A673 (cell line): Measurements from ENCODE around the gene SHISAL2B. TPM values are rescaled to one million over a fixed set of nuclear protein-coding genes. Genes with fewer than 3 reads are reported as not detected.

Experiments used
- BruUV-seq: library from RNA; stranded (reverse); fragments of 400-500 nt; replicated peaks from 2 replicates; lab custom pipeline; 2021; lab: Mats Ljungman, UMichigan
- CTCF ChIA-PET: fragments of 300-600 bp; sonication (Branson Sonifier 250); formaldehyde crosslinking; loops from one replicate; lab custom pipeline; 2022; ENCODE audit warnings: antibody characterized with exemption; lab: Charles Lee
- POLR2A ChIA-PET: fragments of 300-600 bp; sonication (Branson Sonifier 250); formaldehyde crosslinking; loops from one replicate; lab custom pipeline; 2022; ENCODE audit warnings: antibody characterized with exemption; ENCODE audit not compliant: low non-redundant PET; lab: Charles Lee
- DNase-seq: peaks from one replicate; pipeline ENCODE4 v3.0.0-alpha.2; 2015; ENCODE audit warnings: low spot score
- H3K27ac ChIP-seq: fragments of 200-600 bp; sonication (generic); 2 replicates; pipeline ENCODE4 v1.5.1; 2016; ENCODE audit warnings: mixed run types, low read depth, mild to moderate bottlenecking, mixed read lengths, antibody characterized with exemption, low read length; ENCODE audit not compliant: poor library complexity, severe bottlenecking
- H3K27me3 ChIP-seq: fragments of 200-600 bp; sonication (generic); replicated peaks from 2 replicates; pipeline ENCODE4 v1.6.1; 2017; ENCODE audit warnings: mixed run types, low read depth, mild to moderate bottlenecking, mixed read lengths, antibody characterized with exemption, low read length; ENCODE audit not compliant: insufficient read depth, poor library complexity
- H3K36me3 ChIP-seq: fragments of 200-600 bp; sonication (generic); 2 replicates; pipeline ENCODE4 v1.6.1; 2016; ENCODE audit warnings: mixed run types, mild to moderate bottlenecking, mixed read lengths, antibody characterized with exemption, low read length; ENCODE audit not compliant: insufficient read depth, poor library complexity, severe bottlenecking
- H3K4me1 ChIP-seq: fragments of 200-600 bp; sonication (generic); 2 replicates; pipeline ENCODE4 v1.6.1; 2017; ENCODE audit warnings: mixed run types, mild to moderate bottlenecking, mixed read lengths, antibody characterized with exemption, low read length; ENCODE audit not compliant: insufficient read depth, poor library complexity, severe bottlenecking
- H3K4me3 ChIP-seq: fragments of 200-600 bp; sonication (generic); 2 replicates; pipeline ENCODE4 v1.5.1; 2016; ENCODE audit warnings: low read depth, mixed run types, mild to moderate bottlenecking, mixed read lengths, low read length; ENCODE audit not compliant: poor library complexity, severe bottlenecking
- H3K9me3 ChIP-seq: fragments of 200-600 bp; sonication (generic); 2 replicates; pipeline ENCODE4 v1.6.1; 2016; ENCODE audit warnings: mixed run types, low read depth, mild to moderate bottlenecking, mixed read lengths, antibody characterized with exemption, low read length; ENCODE audit not compliant: poor library complexity, severe bottlenecking
- EZH2 ChIP-seq: fragments of 200-600 bp; sonication (generic); IDR thresholded peaks from 2 replicates; pipeline ENCODE4 v1.6.1; 2017; ENCODE audit warnings: borderline replicate concordance, low read depth, mild to moderate bottlenecking, mixed read lengths, antibody characterized with exemption, low read length; ENCODE audit not compliant: poor library complexity, severe bottlenecking
- intact Hi-C: fragments of 100-400 bp; cut with micrococcal nuclease; formaldehyde crosslinking; loops from one replicate; pipeline ENCODE4 v1.10.0; 2022; ENCODE audit not compliant: unreplicated experiment
- total RNA-seq: library from RNA; stranded (reverse); gene quantifications from 2 replicates; pipeline ENCODE4 v1.2.3, GENCODE V29; 2021
- TF ChIP-seq, protein P1 (sequence below): fragments of 300-800, 200-600 bp; sonication (generic); conservative IDR thresholded peaks from 2 replicates; pipeline ENCODE4 v1.5.1; 2017; ENCODE audit warnings: low read depth, mild to moderate bottlenecking, antibody characterized with exemption, low read length, moderate library complexity, mixed read lengths

The SHISAL2B gene
- total RNA-seq, 1 experiment from 2014 or later: not detected

DNA sequence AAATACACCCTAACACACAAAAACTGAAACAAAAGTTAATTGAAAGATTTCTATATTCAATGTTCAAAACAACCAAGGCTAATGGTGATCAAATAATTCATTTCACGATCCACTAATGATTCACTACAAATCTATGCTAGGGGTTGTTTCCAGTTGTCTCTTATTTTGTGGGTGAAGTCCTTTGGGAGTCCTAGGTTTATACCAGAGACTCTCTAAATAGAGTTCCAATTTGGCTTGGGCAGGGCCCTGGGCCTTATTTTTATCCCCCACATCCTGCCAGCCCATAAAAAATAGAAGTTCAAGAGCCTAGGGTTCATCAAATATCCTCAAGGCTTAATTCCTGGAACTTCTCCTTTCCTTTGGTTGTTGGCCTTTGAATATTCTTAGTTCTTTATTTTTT lies 52.1 kb downstream of the SHISAL2B start:
- Histone ChIP-seq H3K9me3 (no peaks in the 10 kb centered on the region), H3K27ac (no peak overlapping the region), H3K4me3 (no peak overlapping the region), H3K27me3 (no peaks in the 10 kb centered on the region), H3K36me3 (peaks cover 13% of the 10 kb centered on the region), H3K4me1 (no peaks in the 10 kb centered on the region)
- no TSS peak for BruUV-seq
- no peak for DNase-seq
- no peak for TF ChIP-seq EZH2
- TF ChIP-seq, protein P1, sequence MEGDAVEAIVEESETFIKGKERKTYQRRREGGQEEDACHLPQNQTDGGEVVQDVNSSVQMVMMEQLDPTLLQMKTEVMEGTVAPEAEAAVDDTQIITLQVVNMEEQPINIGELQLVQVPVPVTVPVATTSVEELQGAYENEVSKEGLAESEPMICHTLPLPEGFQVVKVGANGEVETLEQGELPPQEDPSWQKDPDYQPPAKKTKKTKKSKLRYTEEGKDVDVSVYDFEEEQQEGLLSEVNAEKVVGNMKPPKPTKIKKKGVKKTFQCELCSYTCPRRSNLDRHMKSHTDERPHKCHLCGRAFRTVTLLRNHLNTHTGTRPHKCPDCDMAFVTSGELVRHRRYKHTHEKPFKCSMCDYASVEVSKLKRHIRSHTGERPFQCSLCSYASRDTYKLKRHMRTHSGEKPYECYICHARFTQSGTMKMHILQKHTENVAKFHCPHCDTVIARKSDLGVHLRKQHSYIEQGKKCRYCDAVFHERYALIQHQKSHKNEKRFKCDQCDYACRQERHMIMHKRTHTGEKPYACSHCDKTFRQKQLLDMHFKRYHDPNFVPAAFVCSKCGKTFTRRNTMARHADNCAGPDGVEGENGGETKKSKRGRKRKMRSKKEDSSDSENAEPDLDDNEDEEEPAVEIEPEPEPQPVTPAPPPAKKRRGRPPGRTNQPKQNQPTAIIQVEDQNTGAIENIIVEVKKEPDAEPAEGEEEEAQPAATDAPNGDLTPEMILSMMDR: no peak
- CTCF ChIA-PET: no interaction called here
- POLR2A ChIA-PET: no interaction called here
- intact Hi-C loops: no loop called here

DNA sequence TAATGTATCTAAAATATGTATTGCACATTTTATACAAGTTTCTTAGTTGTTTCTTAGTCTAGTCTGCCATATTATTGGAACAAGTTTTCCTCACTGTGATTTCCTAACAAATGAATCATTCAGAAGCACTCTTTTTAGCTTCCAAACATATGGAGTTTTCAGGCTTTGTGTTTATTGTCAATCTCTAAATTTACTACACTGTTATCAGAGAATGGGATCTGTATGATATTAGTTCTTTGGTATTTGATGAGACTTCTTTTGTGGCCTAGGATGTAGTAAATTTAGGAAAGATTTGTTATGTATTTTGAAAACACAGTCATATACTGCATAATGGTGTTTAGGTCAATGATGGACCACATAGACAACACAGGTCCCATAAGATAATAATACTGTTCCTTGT lies 52.5 kb downstream of the SHISAL2B start:
- TF ChIP-seq, protein P1: no peak
- no peak for TF ChIP-seq EZH2
- Histone ChIP-seq H3K4me3 (no peak overlapping the region), H3K36me3 (peaks cover 13% of the 10 kb centered on the region), H3K9me3 (no peaks in the 10 kb centered on the region), H3K27me3 (no peaks in the 10 kb centered on the region), H3K27ac (no peak overlapping the region), H3K4me1 (no peaks in the 10 kb centered on the region)
- CTCF ChIA-PET: no interaction called here
- intact Hi-C loops: no loop called here
- POLR2A ChIA-PET: no interaction called here
- no TSS peak for BruUV-seq
- no peak for DNase-seq

DNA sequence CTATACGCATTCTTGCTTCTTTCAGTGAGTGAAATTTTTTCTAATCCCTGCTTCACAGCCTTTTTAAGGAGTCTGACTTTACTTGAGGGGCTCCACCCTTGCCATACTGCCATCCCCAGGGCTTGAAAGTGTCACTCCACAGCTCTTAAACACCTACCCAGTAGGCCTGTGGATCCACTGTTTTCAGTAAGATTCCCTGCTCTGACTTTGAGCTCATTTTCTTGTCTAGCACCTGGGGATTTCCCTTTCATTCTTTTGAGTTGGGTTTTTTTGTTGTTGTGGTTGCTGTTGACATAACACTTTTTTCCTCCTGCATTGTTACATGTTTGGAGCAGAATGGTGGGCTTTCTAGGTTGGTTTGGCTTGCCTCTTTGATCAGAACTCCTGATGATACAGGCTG lies 54.6 kb downstream of the SHISAL2B start:
- Histone ChIP-seq H3K4me3 (no peak overlapping the region), H3K27me3 (no peaks in the 10 kb centered on the region), H3K9me3 (no peaks in the 10 kb centered on the region), H3K36me3 (peaks cover 6% of the 10 kb centered on the region), H3K4me1 (no peaks in the 10 kb centered on the region), H3K27ac (no peak overlapping the region)
- no TSS peak for BruUV-seq
- TF ChIP-seq, protein P1: no peak
- TF ChIP-seq EZH2: no peak
- ChIA-PET CTCF (no interaction called here), POLR2A (no interaction called here)
- DNase-seq: no peak
- intact Hi-C loops: no loop called here
